HepG2 (cell line): ENCODE results near the gene SLC25A47. TPM values are rescaled to one million over a fixed set of nuclear protein-coding genes. Genes with fewer than 3 reads are reported as not detected.

Source experiments
- ERF ChIP-seq: IDR thresholded peaks from 2 replicates; pipeline ENCODE4 v1.6.1; 2018; ENCODE audit warnings: missing biosample characterization, missing genetic modification reagents
- FOXP1 ChIP-seq, 2 experiments: fragments of 450-650 bp in 1 of 2; IDR thresholded peaks; 2 replicates each; pipeline ENCODE4 v1.6.1; 2017 to 2018; ENCODE audit warnings: antibody characterized with exemption in 1 of 2
- HBP1 ChIP-seq: IDR thresholded peaks from 2 replicates; pipeline ENCODE4 v1.6.1; 2016; ENCODE audit warnings: low read depth, control low read depth
- HMGA1 ChIP-seq: sonication (generic); formaldehyde crosslinking; conservative IDR thresholded peaks from 2 replicates; pipeline ENCODE4 v1.4.0; 2020; ENCODE audit warnings: missing genetic modification reagents
- JUNB ChIP-seq: sonication (generic); formaldehyde crosslinking; IDR thresholded peaks from 2 replicates; pipeline ENCODE4 v1.8.0; 2022; ENCODE audit warnings: missing genetic modification reagents, mild to moderate bottlenecking, borderline replicate concordance
- KMT2B ChIP-seq: IDR thresholded peaks from 2 replicates; pipeline ENCODE4 v1.6.1; 2016; ENCODE audit warnings: missing genetic modification reagents, missing compliant biosample characterization
- MBNL3 ChIP-seq: fragments of 250-450 bp; sonication (Bioruptor Pico); conservative IDR thresholded peaks from 2 replicates; pipeline ENCODE4 v1.8.0; 2022; ENCODE audit warnings: mild to moderate bottlenecking, inconsistent platforms
- SKI ChIP-seq: fragments of 450-650 bp; IDR thresholded peaks from one replicate; pipeline ENCODE4 v1.6.1; 2018; ENCODE audit warnings: mild to moderate bottlenecking; ENCODE audit not compliant: partially characterized antibody
- SMAD1 ChIP-seq: sonication (generic); formaldehyde crosslinking; IDR thresholded peaks from 2 replicates; pipeline ENCODE4 v1.4.0; 2020; ENCODE audit warnings: missing genetic modification reagents, low read depth, mild to moderate bottlenecking, borderline replicate concordance
- SNAI1 ChIP-seq: sonication (generic); formaldehyde crosslinking; IDR thresholded peaks from 2 replicates; pipeline ENCODE4 v1.5.0; 2020; ENCODE audit warnings: mild to moderate bottlenecking, missing genetic modification reagents, borderline replicate concordance
- ZBTB38 ChIP-seq: sonication (generic); formaldehyde crosslinking; IDR thresholded peaks from 2 replicates; pipeline ENCODE4 v1.5.1; 2020; ENCODE audit warnings: mild to moderate bottlenecking, missing genetic modification reagents
- ZBTB44 ChIP-seq: sonication (generic); formaldehyde crosslinking; IDR thresholded peaks from 2 replicates; pipeline ENCODE4 v1.4.0; 2020; ENCODE audit warnings: missing genetic modification reagents
- ZKSCAN1 ChIP-seq: fragments of 150-350 bp; IDR thresholded peaks from 2 replicates; pipeline ENCODE4 v1.6.1; 2014; ENCODE audit warnings: low read length
- ZNF33B ChIP-seq: sonication (generic); formaldehyde crosslinking; IDR thresholded peaks from 2 replicates; pipeline ENCODE4 v1.5.1; 2020; ENCODE audit warnings: mild to moderate bottlenecking, missing genetic modification reagents
- ZSCAN30 ChIP-seq: sonication (generic); formaldehyde crosslinking; IDR thresholded peaks from 2 replicates; pipeline ENCODE4 v1.5.0; 2020; ENCODE audit warnings: mild to moderate bottlenecking, missing genetic modification reagents
- polyA plus RNA-seq, 8 experiments: library from polyadenylated mRNA; depleted of rRNA in 3 of 8; stranded (reverse) in 7 of 8; unstranded in 1 of 8; fragments of >200 nt; fragmentation: Illumina TruSeq in 4 of 8; extraction: Trizol in 4 of 8; gene quantifications; 2 replicates each; pipeline versions ENCODE4 v1.2.1 to v1.2.3, GENCODE V29; 2011 to 2016; ENCODE audit warnings: low read depth in 4 of 8, missing spikeins in 1 of 8, mixed read lengths in 1 of 8; ENCODE audit not compliant: insufficient read depth in 1 of 8
- total RNA-seq, 5 experiments: library from RNA; depleted of rRNA; stranded (reverse); fragments of >200 nt; fragmentation: Illumina TruSeq; extraction: Trizol; gene quantifications; 2 replicates each; pipeline ENCODE4 v1.2.3, GENCODE V29; 2016; ENCODE audit warnings: low read depth in 1 of 5
- TF ChIP-seq, protein P1 (sequence below): sonication (generic); formaldehyde crosslinking; IDR thresholded peaks from 2 replicates; pipeline ENCODE4 v1.8.0; 2022; ENCODE audit warnings: mild to moderate bottlenecking, missing genetic modification reagents

SLC25A47 gene
- total and polyA plus RNA-seq, 2 of the 13 experiments (the other 11 are each of a cell fraction or from before 2014, with no cell fraction given), result 1.0 to 1.7 TPM

GRCh38 chr14:100285021-100285912 is 37.9 kb upstream of the SLC25A47 start (continued):
- TF ChIP-seq SKI (no peak), SNAI1 (0 out of 2 replicates have a peak, but pooled peaks have one; percentile 83), ZSCAN30 (CRISPR knock-in tag) (no peak), ZNF33B (CRISPR knock-in tag) (peak; percentile 77; the same call in 1 of the 2 replicates), ZKSCAN1 (no peak), MBNL3 (CRISPR knock-in tag) (no peak), SMAD1 (CRISPR knock-in tag) (no peak), JUNB (peak; percentile 46), ZBTB44 (no peak), ZBTB38 (CRISPR knock-in tag) (no peak), KMT2B (CRISPR knock-in tag) (0 out of 2 replicates have a peak, but pooled peaks have one; percentile 46), FOXP1 (IDR thresholded peaks at IDR 0.05) (no peak), FOXP1 (CRISPR knock-in tag; IDR thresholded peaks at IDR 0.05) (no peak), ERF (peak; percentile 70; the same call in 1 of the 2 replicates), HMGA1 (CRISPR knock-in tag) (no peak), HBP1 (CRISPR knock-in tag) (0 out of 2 replicates have a peak, but pooled peaks have one; percentile 51)
- TF ChIP-seq, protein P1, sequence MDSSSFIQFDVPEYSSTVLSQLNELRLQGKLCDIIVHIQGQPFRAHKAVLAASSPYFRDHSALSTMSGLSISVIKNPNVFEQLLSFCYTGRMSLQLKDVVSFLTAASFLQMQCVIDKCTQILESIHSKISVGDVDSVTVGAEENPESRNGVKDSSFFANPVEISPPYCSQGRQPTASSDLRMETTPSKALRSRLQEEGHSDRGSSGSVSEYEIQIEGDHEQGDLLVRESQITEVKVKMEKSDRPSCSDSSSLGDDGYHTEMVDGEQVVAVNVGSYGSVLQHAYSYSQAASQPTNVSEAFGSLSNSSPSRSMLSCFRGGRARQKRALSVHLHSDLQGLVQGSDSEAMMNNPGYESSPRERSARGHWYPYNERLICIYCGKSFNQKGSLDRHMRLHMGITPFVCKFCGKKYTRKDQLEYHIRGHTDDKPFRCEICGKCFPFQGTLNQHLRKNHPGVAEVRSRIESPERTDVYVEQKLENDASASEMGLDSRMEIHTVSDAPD (CRISPR knock-in tag), result peak; percentile 63; the same call in 1 of the 2 replicates
